ENCODE results near the gene APOL3. TPM values are rescaled to one million over a fixed set of nuclear protein-coding genes. Genes with fewer than 3 reads are reported as not detected.
"Not testable (repeated sequence)": the region's sequence is repeated elsewhere in the genome, so short reads cannot be mapped to it uniquely, and the experiment has no call there.

APOL3 gene
- total and polyA plus RNA-seq, 5 donors: 22.9 to 33.1 (median 25.4) TPM

- Histone ChIP-seq H3K27ac (ENCODE audit: low read length) (no peak overlapping the region), H3K4me1 (ENCODE audit: control insufficient read depth, insufficient read depth, low read length) (no peaks in the 10 kb centered on the region), H3K4me3 (ENCODE audit: low read length) (no peak overlapping the region), H3K27me3 (ENCODE audit: control insufficient read depth, insufficient read depth) (no peaks in the 10 kb centered on the region), H3K9me3 (ENCODE audit: control insufficient read depth, low read length) (no peaks in the 10 kb centered on the region)
- ATAC-seq (no peak), DNase-seq (no peak)
- intact Hi-C loops (cut with DNase I): no loop called here
- 78% methylated on average over 9 of the region's 9 CpGs for WGBS
These were observed 60.3 kb downstream of the APOL3 start for GRCh38 chr22:36100134-36100824.

GRCh38 chr22:36099561-36099960 is 61.0 kb downstream of the APOL3 start:
- H3K27ac ChIP-seq (ENCODE audit: low read length); H3K4me1 ChIP-seq (ENCODE audit: control insufficient read depth, insufficient read depth, low read length); ATAC-seq; intact Hi-C loops (cut with DNase I); H3K4me3 ChIP-seq (ENCODE audit: low read length); DNase-seq; H3K9me3 ChIP-seq (ENCODE audit: control insufficient read depth, low read length); H3K27me3 ChIP-seq (ENCODE audit: control insufficient read depth, insufficient read depth): not testable (repeated sequence)
- 88% methylated on average over 10 of the region's 10 CpGs for WGBS

GRCh38 chr22:36097880-36098279 is 62.7 kb downstream of the APOL3 start:
- ATAC-seq: no peak
- 76% methylated on average over 8 of the region's 8 CpGs for WGBS
- intact Hi-C loops (cut with DNase I): no loop called here

DNA sequence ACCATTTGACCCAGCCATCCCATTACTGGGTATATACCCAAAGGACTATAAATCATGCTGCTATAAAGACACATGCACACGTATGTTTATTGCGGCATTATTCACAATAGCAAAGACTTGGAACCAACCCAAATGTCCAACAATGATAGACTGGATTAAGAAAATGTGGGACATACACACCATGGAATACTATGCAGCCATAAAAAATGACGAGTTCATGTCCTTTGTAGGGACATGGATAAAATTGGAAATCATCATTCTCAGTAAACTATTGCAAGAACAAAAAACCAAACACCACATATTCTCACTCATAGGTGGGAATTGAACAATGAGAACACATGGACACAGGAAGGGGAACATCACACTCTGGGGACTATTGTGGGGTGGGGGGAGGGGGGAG is 69.8 kb downstream of the APOL3 start:
- intact Hi-C loops (cut with DNase I); ATAC-seq; H3K4me1 ChIP-seq (ENCODE audit: control insufficient read depth, insufficient read depth, low read length); H3K27ac ChIP-seq (ENCODE audit: low read length); H3K4me3 ChIP-seq (ENCODE audit: low read length); DNase-seq; H3K27me3 ChIP-seq (ENCODE audit: control insufficient read depth, insufficient read depth); H3K9me3 ChIP-seq (ENCODE audit: control insufficient read depth, low read length): not testable (repeated sequence)
- 98% methylated on average over 2 of the region's 3 CpGs for WGBS

More at GRCh38 chr22:36097880-36098279, 62.7 kb downstream of the APOL3 start:
- no peak for DNase-seq
- no peaks in the 10 kb centered on the region for H3K9me3 ChIP-seq (ENCODE audit: control insufficient read depth, low read length)
- no peak overlapping the region for H3K27ac ChIP-seq (ENCODE audit: low read length)
- H3K4me1 ChIP-seq (ENCODE audit: control insufficient read depth, insufficient read depth, low read length): no peaks in the 10 kb centered on the region
- H3K4me3 ChIP-seq (ENCODE audit: low read length): no peak overlapping the region
- no peaks in the 10 kb centered on the region for H3K27me3 ChIP-seq (ENCODE audit: control insufficient read depth, insufficient read depth)

Other genes starting within 250 kb of the APOL3 start
- 10 to 100 TPM; 67.4 to 89.8 (median 73.8) TPM for gene RBFOX2, start 131.9 kb downstream of the APOL3 start, total RNA-seq
- 36.7 TPM for gene RBFOX2, start 131.9 kb downstream of the APOL3 start, polyA plus RNA-seq
- gene APOL4, start 41.1 kb upstream of the APOL3 start, total RNA-seq: 1 to 10 TPM in 3 of 4 donors, not detected in 1; 3.1 to 7.4 (median 7.2) TPM
- gene APOL4, start 41.1 kb upstream of the APOL3 start, polyA plus RNA-seq: 3.8 TPM
- 10 to 100 TPM; 39.9 to 54.8 (median 42.9) TPM for gene APOL2, start 78.8 kb upstream of the APOL3 start, total RNA-seq
- 29.1 TPM for gene APOL2, start 78.8 kb upstream of the APOL3 start, polyA plus RNA-seq
- 10 to 100 TPM; 14.0 to 29.8 (median 16.9) TPM for gene APOL1, start 92.4 kb upstream of the APOL3 start, total RNA-seq
- gene APOL1, start 92.4 kb upstream of the APOL3 start, polyA plus RNA-seq: 13.6 TPM
- gene MYH9, start 227.2 kb upstream of the APOL3 start, total RNA-seq: 100 to 1,000 TPM; 140 to 224 (median 163) TPM
- 92.5 TPM for gene MYH9, start 227.2 kb upstream of the APOL3 start, polyA plus RNA-seq